GM12878 (cell line): Measurements from ENCODE around the gene DMRTA2.

Experiments
- ATF2 ChIP-seq: IDR thresholded peaks from 2 replicates; pipeline ENCODE4 v1.6.1; 2012; ENCODE audit warnings: low read length, inconsistent platforms
- CTCF ChIP-seq, 3 experiments: IDR thresholded peaks in 2 of 3; conservative IDR thresholded peaks in 1 of 3; 2 replicates each; pipeline ENCODE4 v1.5.1; 2011; ENCODE audit warnings: low read depth in 3 of 3, low read length in 3 of 3, mild to moderate bottlenecking in 3 of 3, control low read depth in 2 of 3, moderate library complexity in 2 of 3, inconsistent platforms in 1 of 3, mixed read lengths in 1 of 3; ENCODE audit not compliant: control insufficient read depth in 2 of 3, insufficient read depth in 1 of 3; ENCODE audit errors: extremely low read depth in 1 of 3
- EGR1 ChIP-seq, 2 experiments: IDR thresholded peaks; 1 replicate in 1 of 2; 2 replicates in 1 of 2; pipeline ENCODE4 v1.6.1; 2011 to 2012; ENCODE audit warnings: low read depth in 2 of 2, low read length in 2 of 2, borderline replicate concordance in 1 of 2, mild to moderate bottlenecking in 1 of 2, moderate library complexity in 1 of 2
- EZH2 ChIP-seq: IDR thresholded peaks from 2 replicates; pipeline ENCODE4 v1.6.1; 2012; ENCODE audit warnings: low read depth, mild to moderate bottlenecking, control low read depth, inconsistent platforms, low read length, borderline replicate concordance; ENCODE audit not compliant: control insufficient read depth
- JUNB ChIP-seq: IDR thresholded peaks from 2 replicates; pipeline ENCODE4 v1.6.1; 2016; ENCODE audit warnings: antibody characterized with exemption, mild to moderate bottlenecking
- MYC ChIP-seq: IDR thresholded peaks from 2 replicates; pipeline ENCODE4 v1.6.1; 2011; ENCODE audit warnings: mild to moderate bottlenecking, low read length, moderate library complexity, inconsistent platforms; ENCODE audit not compliant: insufficient read depth, insufficient replicate concordance, insufficient read length, severe bottlenecking
- SMC3 ChIP-seq: IDR thresholded peaks from 2 replicates; pipeline ENCODE4 v1.6.1; 2011; ENCODE audit warnings: low read length, improper control_type of control experiment, borderline replicate concordance
- SUZ12 ChIP-seq: fragments of 200-600 bp; sonication (generic); IDR thresholded peaks from one replicate; pipeline ENCODE4 v1.6.1; 2018; ENCODE audit warnings: antibody characterized with exemption, mild to moderate bottlenecking; ENCODE audit not compliant: unreplicated experiment
- TCF12 ChIP-seq: IDR thresholded peaks from 2 replicates; pipeline ENCODE4 v1.6.1; 2011; ENCODE audit warnings: low read depth, mild to moderate bottlenecking, low read length
- TF ChIP-seq, protein P1 (sequence below): IDR thresholded peaks from 2 replicates; pipeline ENCODE4 v1.6.1; 2012; ENCODE audit warnings: low read depth, low read length, improper control_type of control experiment

- TF ChIP-seq EZH2 (no peak), SMC3 (no peak), TCF12 (no peak), JUNB (no peak), EGR1 (IDR thresholded peaks at IDR 0.05; ENCODE audit: borderline replicate concordance in 1 of 2, low read depth in 2 of 2, low read length in 2 of 2) (no peak), CTCF (IDR thresholded peaks at IDR 0.05 in 2 of 3, conservative IDR thresholded peaks at IDR 0.05 in 1 of 3; ENCODE audit: control insufficient read depth in 2 of 3, extremely low read depth in 1 of 3, insufficient read depth in 1 of 3, low read depth in 3 of 3, low read length in 3 of 3) (no peak), SUZ12 (no peak), ATF2 (no peak), MYC (no peak)
- TF ChIP-seq, protein P1, sequence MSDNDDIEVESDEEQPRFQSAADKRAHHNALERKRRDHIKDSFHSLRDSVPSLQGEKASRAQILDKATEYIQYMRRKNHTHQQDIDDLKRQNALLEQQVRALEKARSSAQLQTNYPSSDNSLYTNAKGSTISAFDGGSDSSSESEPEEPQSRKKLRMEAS, result no peak
These were observed 7.1 kb downstream of the DMRTA2 start for GRCh38 chr1:50416150-50416527.
